CD4-positive, alpha-beta T cell treated with Interleukin-2 at 100 ng/mL for 4 hours (primary cell): ENCODE data around the gene MEIS2.

ENCODE experiments used
- DNase-seq: peaks from one replicate; pipeline ENCODE4 v3.0.0-alpha.2; 2020; ENCODE audit warnings: low spot score

MEIS2 gene

GRCh38 chr15:36964626-36965025 is 135.7 kb downstream of the MEIS2 start:
- DNase-seq: no peak

- DNase-seq: no peak
Measured at GRCh38 chr15:36961956-36962355, 138.4 kb downstream of the MEIS2 start.

GRCh38 chr15:36960947-36961227 is 139.5 kb downstream of the MEIS2 start:
- no peak for DNase-seq

GRCh38 chr15:36960179-36960946 is 140.0 kb downstream of the MEIS2 start:
- DNase-seq: no peak

GRCh38 chr15:36959746-36960145 is 140.6 kb downstream of the MEIS2 start:
- DNase-seq: no peak

- no peak for DNase-seq
Measured at GRCh38 chr15:36958606-36959005, 141.7 kb downstream of the MEIS2 start.

GRCh38 chr15:36954486-36954885 is 145.9 kb downstream of the MEIS2 start:
- DNase-seq: no peak

- DNase-seq: no peak
Measured at GRCh38 chr15:36953346-36953745, 147.0 kb downstream of the MEIS2 start.

- DNase-seq: no peak
Measured at GRCh38 chr15:36951731-36952247, 148.6 kb downstream of the MEIS2 start.

- no peak for DNase-seq
Measured at GRCh38 chr15:36950371-36950770, 150.0 kb downstream of the MEIS2 start.

- DNase-seq: no peak
Measured at GRCh38 chr15:36948982-36949381, 151.4 kb downstream of the MEIS2 start.

- no peak for DNase-seq
Measured at GRCh38 chr15:36947035-36947719, 153.2 kb downstream of the MEIS2 start.

GRCh38 chr15:36944442-36944841 is 155.9 kb downstream of the MEIS2 start:
- DNase-seq: no peak

GRCh38 chr15:36943508-36944361 is 156.6 kb downstream of the MEIS2 start:
- no peak for DNase-seq

- no peak for DNase-seq
Measured at GRCh38 chr15:36942248-36942827, 158.0 kb downstream of the MEIS2 start.

- DNase-seq: no peak
Measured at GRCh38 chr15:36941798-36942197, 158.6 kb downstream of the MEIS2 start.

GRCh38 chr15:36940636-36941260 is 159.6 kb downstream of the MEIS2 start:
- no peak for DNase-seq

- DNase-seq: no peak
Measured at GRCh38 chr15:36940219-36940618, 160.1 kb downstream of the MEIS2 start.

- no peak for DNase-seq
Measured at GRCh38 chr15:36938764-36939163, 161.6 kb downstream of the MEIS2 start.

GRCh38 chr15:36938131-36938530 is 162.2 kb downstream of the MEIS2 start:
- no peak for DNase-seq

- DNase-seq: no peak
Measured at GRCh38 chr15:36936613-36937012, 163.7 kb downstream of the MEIS2 start.
